Spleen (tissue), 11 donors: ENCODE measurements around the gene C14orf180. TPM values are rescaled to one million over a fixed set of nuclear protein-coding genes. Genes with fewer than 3 reads are reported as not detected.

Experiments
- DNase-seq: peaks from one replicate; pipeline ENCODE4 v3.0.0-alpha.2; 2020
- H3K27ac ChIP-seq, 8 donors: fragments of 200-600 bp; sonication (generic) in 7 of 8; 1 replicate in 4 of 8; 2 replicates in 4 of 8; pipeline versions ENCODE4 v1.5.0 to v1.8.0; 2016 to 2021; ENCODE audit warnings: inconsistent platforms in 4 of 8, mild to moderate bottlenecking in 4 of 8, moderate library complexity in 1 of 8
- H3K27me3 ChIP-seq, 7 donors: fragments of 200-600 bp; sonication (generic) in 6 of 7; replicated peaks in 1 of 7; 1 replicate in 4 of 7; 2 replicates in 3 of 7; pipeline versions ENCODE4 v1.5.0 to v1.8.0; 2016 to 2021; ENCODE audit warnings: inconsistent platforms in 3 of 7, mild to moderate bottlenecking in 1 of 7
- H3K36me3 ChIP-seq, 6 donors: fragments of 200-600 bp; sonication (generic) in 5 of 6; 1 replicate in 4 of 6; 2 replicates in 2 of 6; pipeline versions ENCODE4 v1.5.0 to v1.8.0; 2016 to 2021; ENCODE audit warnings: inconsistent platforms in 2 of 6
- H3K4me1 ChIP-seq, 6 donors: fragments of 200-600 bp; sonication (generic) in 5 of 6; 1 replicate in 3 of 6; 2 replicates in 3 of 6; pipeline versions ENCODE4 v1.5.0 to v1.8.0; 2016 to 2021; ENCODE audit warnings: inconsistent platforms in 3 of 6
- H3K4me3 ChIP-seq, 8 donors: fragments of 200-600 bp; sonication (generic) in 7 of 8; 1 replicate in 4 of 8; 2 replicates in 4 of 8; pipeline versions ENCODE4 v1.5.0 to v1.8.0; 2016 to 2021; ENCODE audit warnings: inconsistent platforms in 4 of 8, mild to moderate bottlenecking in 4 of 8, moderate library complexity in 2 of 8
- H3K9me3 ChIP-seq, 8 donors: fragments of 200-600 bp; sonication (generic) in 7 of 8; 1 replicate in 4 of 8; 2 replicates in 4 of 8; pipeline versions ENCODE4 v1.5.0 to v1.8.0; 2016 to 2021; ENCODE audit warnings: inconsistent platforms in 4 of 8
- CTCF ChIP-seq, 11 experiments: fragments of 200-600 bp in 7 of 11; fragments of 450-650 bp in 4 of 11; sonication (generic) in 4 of 11; IDR thresholded peaks in 8 of 11; conservative IDR thresholded peaks in 3 of 11; 1 replicate in 7 of 11; 2 replicates in 4 of 11; pipeline versions ENCODE4 v1.4.0 to v1.8.0; 2016 to 2021; ENCODE audit warnings: antibody characterized with exemption in 11 of 11, inconsistent platforms in 4 of 11, mild to moderate bottlenecking in 1 of 11
- POLR2A ChIP-seq, 3 donors: fragments of 450-650 bp; IDR thresholded peaks; one replicate each; pipeline ENCODE4 v1.5.1; 2017; ENCODE audit warnings: antibody characterized with exemption in 3 of 3, mild to moderate bottlenecking in 1 of 3
- POLR2AphosphoS5 ChIP-seq, 3 donors: sonication (generic); formaldehyde crosslinking; IDR thresholded peaks; one replicate each; pipeline ENCODE4 v1.5.1; 2017; ENCODE audit warnings: antibody characterized with exemption in 3 of 3
- WGBS, 5 donors: extraction: QIAGEN DNeasy Blood & Tissue Kit in 3 of 5; methylation state at CpG; one replicate each; pipeline versions ENCODE4 v1.1.5 to v1.1.7; 2013 to 2018; 5-methylcytosine and 5-hydroxymethylcytosine counted together
- intact Hi-C: fragments of 100-400 bp; cut with DNase I; formaldehyde crosslinking; loops from one replicate; pipeline ENCODE4 v1.15.0; 2023; ENCODE audit warnings: low total_unique reads
- polyA plus RNA-seq, 3 donors: library from polyadenylated mRNA; stranded (reverse); fragments of 200-250 nt; gene quantifications; one replicate each; pipeline ENCODE4 v1.2.1, GENCODE V29; 2013
- total RNA-seq, 7 donors: library from RNA; depleted of rRNA in 3 of 7; stranded (reverse); fragments of >200 nt in 3 of 7; fragmentation: NEBNext Ultra II Directional in 4 of 7; extraction: Animal tissue kit (Norgen Biotek cat#: 25700) in 4 of 7; gene quantifications; one replicate each; pipeline versions ENCODE4 v1.1.0 to v1.2.1, GENCODE V29; 2016 to 2021
- donor health status: healthy with polysubstance abuse.
- donor health status: DM: no; HTN: no; CAD: no; lungs with moderate emphysema.
- donor health status: DM: no; HTN: no; CAD: no.
- donor health status: Bipolar disorder and iron deficiency.
- donor health status: healthy.
- donor health status: DM: no; HTN: no; CAD: no.
- donor health status: DM: yes; HTN: yes; CAD: no.

The C14orf180 gene
- total and polyA plus RNA-seq, 10 donors: 0.17 to 0.70 (median 0.28) TPM; not detected in 5

- Histone ChIP-seq H3K27ac (no peak overlapping the region), H3K9me3 (no peaks in the 10 kb centered on the region), H3K4me3 (no peak overlapping the region), H3K4me1 (no peaks in the 10 kb centered on the region), H3K36me3 (no peaks in the 10 kb centered on the region), H3K27me3 (peaks cover 0 to 35% (median 0%) of the 10 kb centered on the region in 7 donors)
- TF ChIP-seq POLR2AphosphoS5 (IDR thresholded peaks at IDR 0.05) (no peak), POLR2A (IDR thresholded peaks at IDR 0.05) (no peak), CTCF (IDR thresholded peaks at IDR 0.05 in 8 of 11, conservative IDR thresholded peaks at IDR 0.05 in 3 of 11) (no peak)
- intact Hi-C loops: no loop called here
- WGBS, 5 donors: 68 to 75% (median 72%) methylated on average over 16 to 26 of the region's 26 CpGs
- no peak for DNase-seq
Observed at GRCh38 chr14:104554608-104555429, 24.7 kb upstream of the C14orf180 start.

- 86 to 95% (median 89%) methylated on average over 11 of the region's 11 CpGs for WGBS, 5 donors
- Histone ChIP-seq H3K27ac (no peak overlapping the region), H3K4me3 (no peak overlapping the region), H3K9me3 (no peaks in the 10 kb centered on the region), H3K4me1 (no peaks in the 10 kb centered on the region), H3K36me3 (no peaks in the 10 kb centered on the region), H3K27me3 (peaks cover 0 to 35% (median 0%) of the 10 kb centered on the region in 7 donors)
- TF ChIP-seq CTCF (IDR thresholded peaks at IDR 0.05 in 8 of 11, conservative IDR thresholded peaks at IDR 0.05 in 3 of 11) (no peak), POLR2AphosphoS5 (IDR thresholded peaks at IDR 0.05) (no peak), POLR2A (IDR thresholded peaks at IDR 0.05) (no peak)
- no peak for DNase-seq
- intact Hi-C loops: no loop called here
Observed at GRCh38 chr14:104555430-104556255, 23.9 kb upstream of the C14orf180 start.

GRCh38 chr14:104556256-104557021 is 23.1 kb upstream of the C14orf180 start:
- TF ChIP-seq POLR2A (IDR thresholded peaks at IDR 0.05) (no peak), CTCF (IDR thresholded peaks at IDR 0.05 in 8 of 11, conservative IDR thresholded peaks at IDR 0.05 in 3 of 11) (no peak), POLR2AphosphoS5 (IDR thresholded peaks at IDR 0.05) (no peak)
- WGBS, 5 donors: 66 to 81% (median 76%) methylated on average over 7 to 13 of the region's 13 CpGs
- peak; percentile 71 for DNase-seq

More at GRCh38 chr14:104556256-104557021, 23.1 kb upstream of the C14orf180 start:
- Histone ChIP-seq H3K4me1 (no peaks in the 10 kb centered on the region), H3K36me3 (no peaks in the 10 kb centered on the region), H3K9me3 (no peaks in the 10 kb centered on the region), H3K4me3 (no peak overlapping the region), H3K27ac (no peak overlapping the region), H3K27me3 (peaks cover 0 to 35% (median 0%) of the 10 kb centered on the region in 7 donors)
- intact Hi-C loops: no loop called here
